Measurements from ENCODE around the gene FOLR2.
"Not testable (repeated sequence)": the region's sequence is repeated elsewhere in the genome, so short reads cannot be mapped to it uniquely, and the experiment has no call there.

FOLR2 gene

GRCh38 chr11:72191961-72192381 is 24.6 kb upstream of the FOLR2 start, which contains the start of gene FOLR1:
Gene FOLR1 (plus strand): TSS chr11:72192140. CDS start chr11:72192174, 34 bp downstream.
- no peaks in the 10 kb centered on the region for H3K9me3 ChIP-seq (ENCODE audit: insufficient read depth, low read length)
- TF ChIP-seq CTCF (IDR thresholded peaks at IDR 0.05; ENCODE audit: low read depth, low read length), result no peak
- TF ChIP-seq EZH2phosphoT487 (IDR thresholded peaks at IDR 0.05; ENCODE audit: low read depth), result no peak
- no peak within 1 kb of the TSS for H3K4me3 ChIP-seq (ENCODE audit: low read length)
- no peak within 1 kb of the TSS for H3K4me2 ChIP-seq (ENCODE audit: low read length)
- no peaks in the 10 kb centered on the region for H3K36me3 ChIP-seq (replicated peaks; ENCODE audit: low read depth, low read length)
- no peaks in the 10 kb centered on the region for H4K20me1 ChIP-seq (ENCODE audit: insufficient read depth, low read length)
- no peaks in the 10 kb centered on the region for H3K4me1 ChIP-seq (ENCODE audit: low read length)
- H3K27me3 ChIP-seq (ENCODE audit: low read depth, low read length), result no peaks in the 10 kb centered on the region
- no peak within 1 kb of the TSS for H2AFZ ChIP-seq (ENCODE audit: low read depth, low read length)
- no peaks in the 10 kb centered on the region for H3K79me2 ChIP-seq (ENCODE audit: low read length)
- H3K27ac ChIP-seq (ENCODE audit: low read length), result no peak within 1 kb of the TSS
- H3K9ac ChIP-seq (ENCODE audit: low read length), result no peak within 1 kb of the TSS

- Histone ChIP-seq H3K9me3 (ENCODE audit: insufficient read depth, low read length) (no peaks in the 10 kb centered on the region), H3K27me3 (ENCODE audit: low read depth, low read length) (no peaks in the 10 kb centered on the region), H4K20me1 (ENCODE audit: insufficient read depth, low read length) (no peaks in the 10 kb centered on the region), H3K27ac (ENCODE audit: low read length) (no peak overlapping the region), H3K36me3 (replicated peaks; ENCODE audit: low read depth, low read length) (no peaks in the 10 kb centered on the region), H3K4me1 (ENCODE audit: low read length) (no peaks in the 10 kb centered on the region), H2AFZ (ENCODE audit: low read depth, low read length) (no peak overlapping the region), H3K79me2 (ENCODE audit: low read length) (no peaks in the 10 kb centered on the region), H3K4me3 (ENCODE audit: low read length) (no peak overlapping the region), H3K4me2 (ENCODE audit: low read length) (no peak overlapping the region), H3K9ac (ENCODE audit: low read length) (no peak overlapping the region)
- TF ChIP-seq CTCF (IDR thresholded peaks at IDR 0.05; ENCODE audit: low read depth, low read length) (no peak), EZH2phosphoT487 (IDR thresholded peaks at IDR 0.05; ENCODE audit: low read depth) (no peak)
Measured at GRCh38 chr11:72195518-72196270, 20.9 kb upstream of the FOLR2 start.

GRCh38 chr11:72201445-72201844 is 15.1 kb upstream of the FOLR2 start:
- not testable (repeated sequence) for H3K36me3 ChIP-seq (replicated peaks; ENCODE audit: low read depth, low read length); H3K4me2 ChIP-seq (ENCODE audit: low read length); H3K4me1 ChIP-seq (ENCODE audit: low read length); H3K9ac ChIP-seq (ENCODE audit: low read length); H3K9me3 ChIP-seq (ENCODE audit: insufficient read depth, low read length); H3K4me3 ChIP-seq (ENCODE audit: low read length); H3K27ac ChIP-seq (ENCODE audit: low read length); H2AFZ ChIP-seq (ENCODE audit: low read depth, low read length); H3K79me2 ChIP-seq (ENCODE audit: low read length); H3K27me3 ChIP-seq (ENCODE audit: low read depth, low read length); H4K20me1 ChIP-seq (ENCODE audit: insufficient read depth, low read length)

- H3K4me2 ChIP-seq (ENCODE audit: low read length), result no peak overlapping the region
- no peaks in the 10 kb centered on the region for H3K9me3 ChIP-seq (ENCODE audit: insufficient read depth, low read length)
- no peaks in the 10 kb centered on the region for H3K27me3 ChIP-seq (ENCODE audit: low read depth, low read length)
- no peak overlapping the region for H3K27ac ChIP-seq (ENCODE audit: low read length)
- no peaks in the 10 kb centered on the region for H4K20me1 ChIP-seq (ENCODE audit: insufficient read depth, low read length)
- no peak overlapping the region for H3K4me3 ChIP-seq (ENCODE audit: low read length)
- no peak overlapping the region for H3K9ac ChIP-seq (ENCODE audit: low read length)
- H3K36me3 ChIP-seq (replicated peaks; ENCODE audit: low read depth, low read length), result no peaks in the 10 kb centered on the region
- H3K79me2 ChIP-seq (ENCODE audit: low read length), result no peaks in the 10 kb centered on the region
- no peak for TF ChIP-seq EZH2phosphoT487 (IDR thresholded peaks at IDR 0.05; ENCODE audit: low read depth)
- TF ChIP-seq CTCF (IDR thresholded peaks at IDR 0.05; ENCODE audit: low read depth, low read length), result no peak
- H2AFZ ChIP-seq (ENCODE audit: low read depth, low read length), result no peak overlapping the region
- peaks cover 7% of the 10 kb centered on the region for H3K4me1 ChIP-seq (ENCODE audit: low read length)
Measured at GRCh38 chr11:72202571-72202970, 14.0 kb upstream of the FOLR2 start.
